ENCODE data around the gene ZEB1.
"Not testable (repeated sequence)": the region's sequence is repeated elsewhere in the genome, so short reads cannot be mapped to it uniquely, and the experiment has no call there.

Gene ZEB1

GRCh38 chr10:31515819-31516402 is 196.9 kb downstream of the ZEB1 start:
- DNase-seq = no peak

GRCh38 chr10:31520986-31521831 is 202.2 kb downstream of the ZEB1 start:
- DNase-seq = no peak

- DNase-seq = no peak
Measured at GRCh38 chr10:31522820-31523219, 203.8 kb downstream of the ZEB1 start.

GRCh38 chr10:31524460-31524859 is 205.4 kb downstream of the ZEB1 start:
- no peak for DNase-seq

- no peak for DNase-seq
Measured at GRCh38 chr10:31526178-31526577, 207.2 kb downstream of the ZEB1 start.

GRCh38 chr10:31526681-31527080 is 207.7 kb downstream of the ZEB1 start:
- no peak for DNase-seq

- no peak for DNase-seq
Measured at GRCh38 chr10:31528831-31529230, 209.8 kb downstream of the ZEB1 start.

GRCh38 chr10:31536302-31536701 is 217.3 kb downstream of the ZEB1 start:
- DNase-seq = no peak

GRCh38 chr10:31549896-31550295 is 230.9 kb downstream of the ZEB1 start:
- DNase-seq = no peak

- DNase-seq = no peak
Measured at GRCh38 chr10:31554556-31554955, 235.5 kb downstream of the ZEB1 start.

- DNase-seq = no peak
Measured at GRCh38 chr10:31557854-31558253, 238.8 kb downstream of the ZEB1 start.

GRCh38 chr10:31568252-31568861 is 249.3 kb downstream of the ZEB1 start:
- DNase-seq = not testable (repeated sequence)

- no peak for DNase-seq
Measured at GRCh38 chr10:31574577-31574976, 255.6 kb downstream of the ZEB1 start.

GRCh38 chr10:31578181-31578852 is 259.3 kb downstream of the ZEB1 start:
- DNase-seq = no peak

- no peak for DNase-seq
Measured at GRCh38 chr10:31578951-31579350, 259.9 kb downstream of the ZEB1 start.

Measured in NCI-H774 (cell line).